Ammon's horn (tissue), 1 donor: Measurements from ENCODE around the gene CHMP1A.

ENCODE experiments used
- DNase-seq: peaks from one replicate; pipeline ENCODE4 v3.0.0-alpha.2; 2016; ENCODE audit warnings: low spot score

The CHMP1A gene

GRCh38 chr16:89602952-89603590, 54.4 kb downstream of the CHMP1A start:
- DNase-seq, result no peak

GRCh38 chr16:89602273-89602951, 55.1 kb downstream of the CHMP1A start:
- peak; percentile 63 for DNase-seq

GRCh38 chr16:89601906-89602272, 55.6 kb downstream of the CHMP1A start:
- no peak for DNase-seq

GRCh38 chr16:89600956-89601355, 56.6 kb downstream of the CHMP1A start:
- DNase-seq, result no peak

- no peak for DNase-seq
Observed at GRCh38 chr16:89600427-89600826, 57.1 kb downstream of the CHMP1A start.

- DNase-seq, result no peak
Observed at GRCh38 chr16:89599902-89600301, 57.6 kb downstream of the CHMP1A start.

- no peak for DNase-seq
Observed at GRCh38 chr16:89599451-89599858, 58.1 kb downstream of the CHMP1A start.

- no peak for DNase-seq
Observed at GRCh38 chr16:89598199-89598598, 59.3 kb downstream of the CHMP1A start.

GRCh38 chr16:89596957-89597649, 60.4 kb downstream of the CHMP1A start:
- DNase-seq, result no peak

GRCh38 chr16:89596061-89596689, 61.3 kb downstream of the CHMP1A start:
- no peak for DNase-seq

GRCh38 chr16:89595330-89596060, 62.0 kb downstream of the CHMP1A start:
- no peak for DNase-seq
